Esophagus squamous epithelium (tissue), 5 donors: ENCODE results near the gene SLC22A9. TPM values are rescaled to one million over a fixed set of nuclear protein-coding genes. Genes with fewer than 3 reads are reported as not detected.
"Not testable (repeated sequence)": the region's sequence is repeated elsewhere in the genome, so short reads cannot be mapped to it uniquely, and the experiment has no call there.

Source experiments
- DNase-seq: peaks from one replicate; lab custom pipeline; 2025; lab: John Stamatoyannopoulos, UW
- H3K27ac ChIP-seq, 4 donors: fragments of 200-600 bp; sonication (generic); one replicate each; pipeline ENCODE4 v1.5.1; 2016 to 2019; ENCODE audit warnings: mild to moderate bottlenecking in 1 of 4
- H3K27me3 ChIP-seq, 4 donors: fragments of 200-600 bp; sonication (generic); 1 replicate in 3 of 4; 2 replicates in 1 of 4; pipeline versions ENCODE4 v1.5.1 to v1.6.0; 2017 to 2021; ENCODE audit warnings: antibody characterized with exemption in 1 of 4
- H3K36me3 ChIP-seq, 3 donors: fragments of 200-600 bp; sonication (generic); one replicate each; pipeline ENCODE4 v1.5.1; 2016 to 2019
- H3K4me1 ChIP-seq, 3 donors: fragments of 200-600 bp; sonication (generic); one replicate each; pipeline ENCODE4 v1.5.1; 2017 to 2019
- H3K4me3 ChIP-seq, 4 donors: fragments of 200-600 bp; sonication (generic); 1 replicate in 3 of 4; 2 replicates in 1 of 4; pipeline ENCODE4 v1.5.1; 2016 to 2019; ENCODE audit warnings: mild to moderate bottlenecking in 2 of 4, moderate library complexity in 1 of 4
- H3K9me3 ChIP-seq, 3 donors: fragments of 200-600 bp; sonication (generic); one replicate each; pipeline ENCODE4 v1.5.1; 2016 to 2019
- CTCF ChIP-seq, 6 experiments: fragments of 450-650 bp in 4 of 6; fragments of 200-600 bp in 2 of 6; sonication (generic) in 2 of 6; IDR thresholded peaks; one replicate each; pipeline ENCODE4 v1.5.1; 2016 to 2019; ENCODE audit warnings: antibody characterized with exemption in 6 of 6, mild to moderate bottlenecking in 4 of 6, moderate library complexity in 4 of 6
- POLR2A ChIP-seq, 4 donors: fragments of 450-650 bp; IDR thresholded peaks; one replicate each; pipeline ENCODE4 v1.6.1; 2017; ENCODE audit warnings: antibody characterized with exemption in 4 of 4, mild to moderate bottlenecking in 4 of 4, moderate library complexity in 3 of 4
- WGBS, 2 donors: methylation state at CpG; one replicate each; pipeline ENCODE4 v1.1.5; 2018; 5-methylcytosine and 5-hydroxymethylcytosine counted together
- intact Hi-C: fragments of 100-400 bp; cut with DNase I; formaldehyde crosslinking; loops from one replicate; pipeline ENCODE4 v1.15.0; 2022
- total RNA-seq, 4 donors: library from RNA; depleted of rRNA; stranded (reverse); fragments of >200 nt; gene quantifications; one replicate each; pipeline ENCODE4 v1.1.0, GENCODE V29; 2016
- donor health status: DM: yes; HTN: yes; CAD: no.

Gene SLC22A9
- total RNA-seq: not detected

GRCh38 chr11:63369165-63369970 lies at the start of gene SLC22A9:
Gene SLC22A9, plus strand, starts transcription at chr11:63369785. Its CDS starts 272 bp downstream, at chr11:63370057.
- Histone ChIP-seq H3K27me3 (peaks cover 0 to 18% (median 0%) of the 10 kb centered on the region in 4 donors), H3K9me3 (no peaks in the 10 kb centered on the region), H3K36me3 (no peaks in the 10 kb centered on the region), H3K4me3 (no peak within 1 kb of the TSS), H3K27ac (no peak within 1 kb of the TSS), H3K4me1 (no peaks in the 10 kb centered on the region)
- DNase-seq: no peak
- TF ChIP-seq POLR2A (IDR thresholded peaks at IDR 0.05) (no peak), CTCF (IDR thresholded peaks at IDR 0.05) (no peak)
- 44 to 52% methylated on average over 10 of the region's 10 CpGs for WGBS, 2 donors
- intact Hi-C loops: no loop called here

DNA sequence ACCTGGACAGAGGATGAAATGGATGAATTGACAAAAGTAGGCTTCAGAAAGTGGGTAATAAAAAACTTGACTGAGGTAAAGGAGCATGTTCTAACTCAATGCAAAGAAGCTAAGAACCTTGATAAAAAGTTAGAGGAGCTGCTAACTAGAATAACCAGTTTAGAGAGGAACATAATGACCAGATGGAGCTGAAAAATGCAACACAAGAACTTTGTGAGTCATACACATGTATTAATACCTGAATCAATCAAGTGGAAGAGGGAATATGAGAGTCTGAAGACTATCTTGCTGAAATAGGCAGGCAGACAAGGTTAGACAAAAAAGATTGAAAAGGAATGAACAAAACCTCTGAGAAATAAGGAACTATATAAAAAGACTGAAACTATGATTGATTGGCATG lies 47.9 kb upstream of the SLC22A9 start:
- no peaks in the 10 kb centered on the region for H3K9me3 ChIP-seq
- H3K27ac ChIP-seq: no peak overlapping the region
- no peak for DNase-seq
- no peak overlapping the region for H3K4me3 ChIP-seq
- TF ChIP-seq CTCF (IDR thresholded peaks at IDR 0.05) (no peak), POLR2A (IDR thresholded peaks at IDR 0.05) (no peak)
- intact Hi-C loops: no loop called here
- H3K27me3 ChIP-seq: no peaks in the 10 kb centered on the region
- no peaks in the 10 kb centered on the region for H3K36me3 ChIP-seq
- H3K4me1 ChIP-seq: peaks cover 0 to 11% (median 3%) of the 10 kb centered on the region in 3 donors

- H3K36me3 ChIP-seq, DNase-seq, H3K4me3 ChIP-seq, H3K4me1 ChIP-seq, intact Hi-C loops, H3K27ac ChIP-seq: not testable (repeated sequence)
- Histone ChIP-seq H3K9me3 (peaks cover 0 to 22% (median 0%) of the 10 kb centered on the region in 3 donors), H3K27me3 (peaks cover 0 to 16% (median 0%) of the 10 kb centered on the region in 4 donors)
- WGBS, 2 donors: 65 to 72% methylated on average over 3 of the region's 3 CpGs
These were observed 34.5 kb upstream of the SLC22A9 start for GRCh38 chr11:63335089-63335488.

- DNase-seq: no peak
- no peak overlapping the region for H3K4me3 ChIP-seq
- intact Hi-C loops: no loop called here
- H3K27ac ChIP-seq: no peak overlapping the region
- TF ChIP-seq CTCF (IDR thresholded peaks at IDR 0.05) (no peak), POLR2A (IDR thresholded peaks at IDR 0.05) (no peak)
- no peaks in the 10 kb centered on the region for H3K36me3 ChIP-seq
- H3K4me1 ChIP-seq: no peaks in the 10 kb centered on the region
- 91 to 95% methylated on average over 3 of the region's 3 CpGs for WGBS, 2 donors
- H3K9me3 ChIP-seq: peaks cover 0 to 22% (median 0%) of the 10 kb centered on the region in 3 donors
- H3K27me3 ChIP-seq: peaks cover 0 to 16% (median 0%) of the 10 kb centered on the region in 4 donors
These were observed 32.5 kb upstream of the SLC22A9 start for GRCh38 chr11:63337070-63337469.

DNA sequence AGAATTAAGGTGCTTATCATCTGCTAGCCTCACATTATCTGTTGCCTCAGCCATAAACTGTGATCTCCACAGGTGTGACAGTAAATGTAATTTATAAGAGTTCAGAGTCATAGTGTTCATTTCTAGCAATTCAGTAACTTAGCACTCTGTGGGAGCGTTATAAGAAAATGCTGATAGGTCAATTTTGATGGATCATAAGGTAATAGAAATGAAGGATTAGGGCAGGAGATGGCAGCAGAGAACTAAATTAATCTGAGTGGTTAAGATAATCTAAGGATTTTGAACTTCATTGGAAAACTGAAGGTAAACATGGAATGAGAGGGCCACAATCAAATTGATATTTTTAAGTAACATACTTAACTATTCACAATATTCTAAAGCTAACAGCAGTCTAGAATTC lies 26.5 kb upstream of the SLC22A9 start:
- 75 to 87% methylated on average over 1 of the region's 1 CpG for WGBS, 2 donors
- intact Hi-C loops: no loop called here
- no peaks in the 10 kb centered on the region for H3K4me1 ChIP-seq
- TF ChIP-seq CTCF (IDR thresholded peaks at IDR 0.05) (no peak), POLR2A (IDR thresholded peaks at IDR 0.05) (no peak)
- no peak overlapping the region for H3K27ac ChIP-seq
- no peak overlapping the region for H3K4me3 ChIP-seq
- DNase-seq: no peak
- H3K36me3 ChIP-seq: no peaks in the 10 kb centered on the region
- H3K27me3 ChIP-seq: no peaks in the 10 kb centered on the region
- H3K9me3 ChIP-seq: no peaks in the 10 kb centered on the region
